MM.1S (cell line): ENCODE results near the gene TBL1X.

Source experiments
- CTCF ChIP-seq: fragments of 300-600 bp; sonication (generic); IDR thresholded peaks from 2 replicates; pipeline ENCODE4 v1.5.1; 2016; ENCODE audit warnings: antibody characterized with exemption, low read length, mixed read lengths
- EZH2 ChIP-seq: fragments of 300-600 bp; sonication (generic); optimal IDR thresholded peaks from 2 replicates; pipeline ENCODE3; 2017; ENCODE audit warnings: low read depth, mild to moderate bottlenecking, antibody characterized with exemption, low read length, mixed read lengths

- no peak for TF ChIP-seq CTCF
- TF ChIP-seq EZH2, result no peak
Measured at GRCh38 chrX:9501362-9501761, 36.5 kb downstream of the TBL1X start.
